HepG2 (cell line): ENCODE results near the gene AADACL4. TPM values are rescaled to one million over a fixed set of nuclear protein-coding genes. Genes with fewer than 3 reads are reported as not detected.
A peak's percentile ranks its signal among the peaks of the same experiment; 100 is the strongest.
"Not testable (repeated sequence)": the region's sequence is repeated elsewhere in the genome, so short reads cannot be mapped to it uniquely, and the experiment has no call there.

Source experiments
- ATAC-seq: fragments of 200-7000 bp; cut with Tn5 transposase; 3 replicates; pipeline ENCODE4 v1.9.1; 2020; ENCODE audit warnings: mild to moderate bottlenecking, moderate library complexity
- BruUV-seq: library from RNA; stranded (reverse); fragments of 400-500 nt; replicated peaks from 2 replicates; lab custom pipeline; 2021; lab: Mats Ljungman, UMichigan
- CTCF ChIA-PET: fragments of 300-600 bp; formaldehyde crosslinking; extraction: SDS; loops from one replicate; lab custom pipeline; 2021; ENCODE audit warnings: low total read pairs, inconsistent platforms, low intra/inter-chr PET ratio; lab: Yijun Ruan, JAX
- POLR2A ChIA-PET: fragments of 350-600 bp; sonication (Branson Sonifier 250); formaldehyde crosslinking; loops from one replicate; lab custom pipeline; 2020; ENCODE audit warnings: antibody characterized with exemption, inconsistent platforms; lab: Yijun Ruan, JAX
- DNase-seq: peaks from one replicate; pipeline ENCODE4 v3.0.0-alpha.2; 2015; ENCODE audit warnings: low spot score
- FAIRE-seq: peaks from 3 replicates; lab custom pipeline; 2011; peaks lifted over from hg19 to GRCh38; lab: Jason Lieb, UNC
- H2AFZ ChIP-seq: one replicate; pipeline ENCODE4 v1.6.1; 2011; ENCODE audit warnings: low read length, inconsistent platforms
- H3K27ac ChIP-seq: fragments of 300-600 bp; 3 replicates; pipeline ENCODE4 v1.8.0; 2011; ENCODE audit warnings: mixed run types, mild to moderate bottlenecking, mixed read lengths, low read length, inconsistent platforms; ENCODE audit not compliant: insufficient read depth; ENCODE audit errors: extremely low read length
- H3K27me3 ChIP-seq, 2 experiments: fragments of 200-600 bp in 1 of 2; 2 replicates in 1 of 2; 3 replicates in 1 of 2; pipeline versions ENCODE4 v1.6.0 to v1.8.0; 2011; ENCODE audit warnings: low read length in 2 of 2, mild to moderate bottlenecking in 2 of 2, moderate library complexity in 2 of 2, inconsistent platforms in 1 of 2; ENCODE audit not compliant: insufficient read depth in 2 of 2, control insufficient read depth in 1 of 2
- H3K36me3 ChIP-seq, 2 experiments: fragments of 200-600 bp in 1 of 2; replicated peaks in 1 of 2; 2 replicates in 1 of 2; 3 replicates in 1 of 2; pipeline versions ENCODE4 v1.5.1 to v1.8.0; 2011; ENCODE audit warnings: low read length in 2 of 2, inconsistent platforms in 1 of 2; ENCODE audit not compliant: insufficient read depth in 2 of 2, control insufficient read depth in 1 of 2
- H3K4me1 ChIP-seq: 2 replicates; pipeline ENCODE4 v1.5.1; 2012; ENCODE audit warnings: low read length, inconsistent platforms; ENCODE audit not compliant: insufficient read depth
- H3K4me2 ChIP-seq: 2 replicates; pipeline ENCODE4 v1.6.0; 2011; ENCODE audit warnings: low read depth, low read length, inconsistent platforms
- H3K4me3 ChIP-seq, 3 experiments: fragments of 200-600 bp in 1 of 3; sonication (generic), shearing (Covaris generic) in 1 of 3; replicated peaks in 1 of 3; 2 replicates each; pipeline ENCODE4 v1.5.1; 2011 to 2016; ENCODE audit warnings: low read length in 3 of 3, inconsistent platforms in 2 of 3, low read depth in 2 of 3, mild to moderate bottlenecking in 2 of 3, control low read depth in 1 of 3, mixed read lengths in 1 of 3; ENCODE audit not compliant: insufficient read depth in 1 of 3
- H3K79me2 ChIP-seq: one replicate; pipeline ENCODE4 v1.6.1; 2011; ENCODE audit warnings: low read length, inconsistent platforms; ENCODE audit not compliant: insufficient read depth
- H3K9ac ChIP-seq: 2 replicates; pipeline ENCODE4 v1.6.0; 2011; ENCODE audit warnings: mild to moderate bottlenecking, low read depth, low read length, inconsistent platforms; ENCODE audit not compliant: insufficient read depth
- H3K9me3 ChIP-seq: 2 replicates; pipeline ENCODE4 v1.5.1; 2012; ENCODE audit warnings: mild to moderate bottlenecking, low read length
- H4K20me1 ChIP-seq: 2 replicates; pipeline ENCODE4 v1.6.0; 2011; ENCODE audit warnings: inconsistent platforms, mild to moderate bottlenecking, low read length, moderate library complexity; ENCODE audit not compliant: insufficient read depth
- FOXP1 ChIP-seq, 2 experiments: fragments of 450-650 bp in 1 of 2; IDR thresholded peaks; 2 replicates each; pipeline ENCODE4 v1.6.1; 2017 to 2018; ENCODE audit warnings: antibody characterized with exemption in 1 of 2
- HOXA9 ChIP-seq: sonication (generic); formaldehyde crosslinking; IDR thresholded peaks from 2 replicates; pipeline ENCODE4 v1.8.1; 2022; ENCODE audit warnings: missing genetic modification reagents, mild to moderate bottlenecking, moderate library complexity, borderline replicate concordance
- NAIF1 ChIP-seq: sonication (generic); formaldehyde crosslinking; IDR thresholded peaks from 2 replicates; pipeline ENCODE4 v1.5.0; 2020; ENCODE audit warnings: mild to moderate bottlenecking, missing genetic modification reagents, borderline replicate concordance
- NBN ChIP-seq: fragments of 450-650 bp; conservative IDR thresholded peaks from 2 replicates; pipeline ENCODE4 v1.6.1; 2017
- ZBTB44 ChIP-seq: sonication (generic); formaldehyde crosslinking; IDR thresholded peaks from 2 replicates; pipeline ENCODE4 v1.4.0; 2020; ENCODE audit warnings: missing genetic modification reagents
- ZMAT5 ChIP-seq: sonication (generic); formaldehyde crosslinking; IDR thresholded peaks from 2 replicates; pipeline ENCODE4 v1.5.0; 2020; ENCODE audit warnings: mild to moderate bottlenecking, low read depth, missing genetic modification reagents, borderline replicate concordance
- WGBS: methylation state at CpG from one replicate; pipeline ENCODE4 v1.1.6; 2017; ENCODE audit warnings: low lambda C conversion rate; 5-methylcytosine and 5-hydroxymethylcytosine counted together
- in situ Hi-C: cut with HindIII; loops from 2 replicates; pipeline ENCODE4 v1.10.0; 2017; ENCODE audit warnings: low pct_unique_long_range_greater_than_20kb; ENCODE audit not compliant: extremely low pct_ligation_motif_present
- intact Hi-C: fragments of 100-400 bp; cut with micrococcal nuclease; formaldehyde crosslinking; loops from one replicate; pipeline ENCODE4 v1.10.0; 2022; ENCODE audit not compliant: unreplicated experiment
- polyA plus RNA-seq, 8 experiments: library from polyadenylated mRNA; depleted of rRNA in 3 of 8; stranded (reverse) in 7 of 8; unstranded in 1 of 8; fragments of >200 nt; fragmentation: Illumina TruSeq in 4 of 8; extraction: Trizol in 4 of 8; gene quantifications; 2 replicates each; pipeline versions ENCODE4 v1.2.1 to v1.2.3, GENCODE V29; 2011 to 2016; ENCODE audit warnings: low read depth in 4 of 8, missing spikeins in 1 of 8, mixed read lengths in 1 of 8; ENCODE audit not compliant: insufficient read depth in 1 of 8
- total RNA-seq, 5 experiments: library from RNA; depleted of rRNA; stranded (reverse); fragments of >200 nt; fragmentation: Illumina TruSeq; extraction: Trizol; gene quantifications; 2 replicates each; pipeline ENCODE4 v1.2.3, GENCODE V29; 2016; ENCODE audit warnings: low read depth in 1 of 5

Gene AADACL4
- total and polyA plus RNA-seq, 2 of the 13 experiments (the other 11 are each of a cell fraction or from before 2014, with no cell fraction given), result not detected

GRCh38 chr1:12644829-12645228 lies 944 bp downstream of the AADACL4 start (continued):
- TF ChIP-seq NBN (0 out of 2 replicates have a peak, but pooled peaks have one; percentile 16), ZMAT5 (no peak), FOXP1 (IDR thresholded peaks at IDR 0.05) (0 out of 2 replicates have a peak, but pooled peaks have one; percentile 26), FOXP1 (CRISPR knock-in tag; IDR thresholded peaks at IDR 0.05) (no peak), NAIF1 (no peak)

DNA sequence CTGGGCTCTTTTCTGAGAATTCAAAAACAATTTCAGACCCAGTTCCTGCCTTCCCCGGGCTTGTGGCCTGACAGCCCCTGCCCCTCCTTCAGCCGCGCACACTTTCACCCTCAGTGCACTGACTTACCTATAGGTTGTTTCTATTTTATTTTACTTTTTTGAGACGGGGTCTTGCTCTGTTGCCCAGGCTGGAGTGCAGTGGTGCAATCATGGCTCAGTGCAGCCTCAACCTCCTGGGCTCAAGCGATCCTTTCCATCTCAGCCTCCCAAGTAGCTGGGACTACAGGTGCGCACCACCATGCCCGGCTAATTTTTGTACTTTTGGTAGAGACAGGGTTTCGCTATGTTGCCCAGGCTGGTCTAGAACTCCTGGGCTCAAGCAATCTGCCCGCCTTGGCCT lies 1.5 kb downstream of the AADACL4 start:
- H3K4me3 ChIP-seq, in situ Hi-C loops, intact Hi-C loops, POLR2A ChIA-PET, H3K36me3 ChIP-seq, FAIRE-seq, H3K79me2 ChIP-seq, DNase-seq, H2AFZ ChIP-seq, H3K27ac ChIP-seq, H3K9me3 ChIP-seq, H4K20me1 ChIP-seq, CTCF ChIA-PET, H3K9ac ChIP-seq, ATAC-seq, BruUV-seq, H3K4me2 ChIP-seq, H3K4me1 ChIP-seq: not testable (repeated sequence)
- H3K27me3 ChIP-seq, result peaks cover 0 to 28% of the 10 kb centered on the region in 2 experiments; a peak in 2 of 5 replicates
- WGBS, result 72% methylated on average over 7 of the region's 9 CpGs

DNA sequence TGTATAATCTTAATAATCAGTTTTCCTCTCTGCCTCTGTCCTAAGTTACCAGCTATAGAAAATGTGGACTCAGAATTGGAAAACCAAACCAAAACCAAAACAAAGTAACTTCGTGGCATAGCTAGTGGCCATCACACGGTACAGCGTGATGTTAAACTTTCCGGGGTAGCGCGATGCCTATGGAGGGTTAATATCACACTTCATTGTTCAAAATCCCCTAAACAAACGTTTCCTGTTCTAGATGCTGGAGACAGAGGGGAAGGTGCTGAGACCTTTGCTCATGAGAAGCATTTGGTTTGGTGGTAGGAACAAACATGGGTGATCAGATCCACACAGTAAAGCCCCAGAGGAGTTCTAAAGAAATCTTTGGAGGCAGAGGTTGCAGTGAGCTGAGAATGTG lies 4.9 kb downstream of the AADACL4 start:
- CTCF ChIA-PET, result no interaction called here
- WGBS, result 65% methylated on average over 7 of the region's 7 CpGs

More for the DNA sequence above, 4.9 kb downstream of the AADACL4 start:
- DNase-seq, result no peak
- no peak for ATAC-seq
- Histone ChIP-seq H3K4me2 (no peak overlapping the region), H3K27ac (no peak overlapping the region), H3K4me1 (no peaks in the 10 kb centered on the region), H3K79me2 (no peaks in the 10 kb centered on the region), H3K27me3 (peaks cover 0 to 40% of the 10 kb centered on the region in 2 experiments; a peak in 4 of 5 replicates), H3K36me3 (no peaks in the 10 kb centered on the region), H3K4me3 (no peak overlapping the region), H4K20me1 (no peaks in the 10 kb centered on the region), H2AFZ (no peak overlapping the region), H3K9me3 (no peaks in the 10 kb centered on the region), H3K9ac (no peak overlapping the region)
- no peak for FAIRE-seq
- BruUV-seq, result no TSS peak
- TF ChIP-seq ZBTB44 (no peak), HOXA9 (CRISPR knock-in tag) (no peak)
- in situ Hi-C loops, result no loop called here
- POLR2A ChIA-PET, result no interaction called here
- intact Hi-C loops, result no loop called here
